NCI-H1048 (cell line): ENCODE data around the gene CYP4V2.
"Not testable (repeated sequence)": the region's sequence is repeated elsewhere in the genome, so short reads cannot be mapped to it uniquely, and the experiment has no call there.

Experiments used
- DNase-seq: peaks from one replicate; lab custom pipeline; 2025; lab: John Stamatoyannopoulos, UW

Gene CYP4V2

GRCh38 chr4:186234367-186234766 lies 43.0 kb downstream of the CYP4V2 start:
- DNase-seq = no peak

- no peak for DNase-seq
Measured at GRCh38 chr4:186236126-186236525, 44.8 kb downstream of the CYP4V2 start.

- DNase-seq = no peak
Measured at GRCh38 chr4:186240452-186240847, 49.1 kb downstream of the CYP4V2 start.

DNA sequence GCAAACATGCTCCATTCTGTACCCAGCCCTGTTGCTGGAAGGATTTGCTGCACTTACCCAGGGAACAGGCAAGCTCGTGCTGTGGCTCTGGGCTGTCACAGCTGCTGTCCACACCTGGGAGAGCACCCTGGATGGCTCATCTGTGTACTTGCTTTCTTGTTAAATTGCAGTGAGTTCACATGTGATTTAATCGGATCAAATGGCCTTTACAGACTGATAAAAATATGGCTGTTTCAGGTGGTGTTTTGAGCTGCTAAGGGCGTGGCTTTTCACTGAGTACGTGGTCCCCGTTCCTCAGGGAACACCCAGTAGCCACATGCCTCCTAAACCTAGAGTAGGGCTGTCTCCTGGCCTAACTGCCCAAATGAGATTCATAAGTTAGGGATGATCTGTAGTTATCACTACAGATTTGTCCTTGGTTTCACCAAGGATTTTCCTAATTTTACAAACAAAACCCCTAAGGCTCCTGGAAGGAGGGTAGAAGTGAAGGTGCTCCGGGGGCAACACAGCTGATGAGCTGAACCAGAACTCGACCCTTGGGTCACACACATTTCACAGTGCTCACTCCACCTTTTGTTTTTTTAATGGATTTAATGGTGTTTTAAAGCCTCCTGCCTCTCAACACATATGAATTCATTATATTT lies 49.6 kb downstream of the CYP4V2 start:
- DNase-seq = no peak

DNA sequence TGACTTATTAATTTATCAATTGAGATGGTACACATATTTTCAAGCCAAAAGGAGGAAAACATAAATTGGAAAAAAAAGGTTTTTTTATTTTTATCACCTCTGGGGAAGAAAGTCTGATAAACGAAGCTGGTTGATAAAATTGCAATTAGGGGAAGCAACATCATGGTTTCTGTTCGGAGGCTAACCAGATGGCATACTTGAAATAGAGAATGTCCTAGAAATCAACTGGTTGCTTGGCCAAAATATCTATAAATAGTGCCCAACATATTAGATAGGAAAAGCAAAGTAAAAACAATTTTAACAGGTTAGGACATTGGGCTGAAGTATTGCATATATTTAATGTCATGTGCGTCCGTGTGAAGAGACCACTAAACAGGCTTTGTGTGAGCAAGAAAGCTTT lies 50.2 kb downstream of the CYP4V2 start:
- no peak for DNase-seq

- DNase-seq = not testable (repeated sequence)
Measured at GRCh38 chr4:186242031-186242430, 50.7 kb downstream of the CYP4V2 start.

- DNase-seq = no peak
Measured at GRCh38 chr4:186243331-186243730, 52.0 kb downstream of the CYP4V2 start.

DNA sequence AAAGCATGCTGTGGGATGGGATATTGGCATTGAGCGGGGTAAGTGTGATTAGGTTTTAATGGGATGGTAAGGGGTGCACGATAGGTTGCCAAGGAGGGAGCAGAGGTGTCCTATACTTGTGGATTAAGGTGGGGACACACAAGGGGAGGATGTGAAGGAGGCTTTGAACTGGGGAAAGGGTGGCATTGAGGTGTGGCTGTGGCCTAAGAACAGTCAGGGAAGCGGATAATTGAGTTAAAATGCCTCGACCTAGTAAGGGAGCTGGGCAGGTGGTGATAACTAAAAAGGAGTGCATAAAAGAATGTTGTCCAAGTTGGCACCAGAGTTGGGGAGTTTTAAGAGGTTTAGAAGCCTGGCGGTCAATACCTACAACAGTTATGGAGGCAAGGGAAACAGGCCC lies 53.5 kb downstream of the CYP4V2 start:
- DNase-seq = no peak

DNA sequence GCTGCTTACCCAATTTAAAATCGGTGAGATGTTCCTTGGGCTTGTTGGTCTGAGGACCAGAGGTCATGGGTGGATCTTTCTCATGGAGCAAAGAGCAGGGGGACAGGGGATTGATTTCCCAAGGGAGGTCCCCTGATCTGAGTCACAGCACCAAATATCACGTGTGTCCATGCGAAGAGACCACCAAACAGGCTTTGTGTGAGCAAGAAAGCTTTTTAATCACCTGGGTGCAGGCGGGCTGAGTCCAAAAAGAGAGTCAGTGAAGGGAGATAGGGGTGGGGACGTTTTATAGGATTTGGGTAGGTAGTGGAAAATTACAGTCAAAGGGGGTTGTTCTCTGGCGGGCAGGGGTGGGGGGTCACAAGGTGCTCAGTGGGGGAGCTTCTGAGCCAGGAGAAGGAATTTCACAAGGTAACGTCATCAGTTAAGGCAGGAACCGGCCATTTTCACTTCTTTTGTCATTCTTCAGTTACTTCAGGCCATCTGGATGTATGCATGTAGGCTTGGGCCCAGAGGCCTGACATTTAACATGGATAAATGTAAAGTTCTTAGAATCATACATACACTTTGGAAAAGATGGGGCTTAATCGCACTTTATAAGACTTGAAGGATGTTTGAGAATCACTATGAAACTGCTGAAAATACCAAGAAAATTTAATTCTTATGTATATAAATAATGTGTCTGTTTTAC lies 55.8 kb downstream of the CYP4V2 start:
- DNase-seq = not testable (repeated sequence)

DNA sequence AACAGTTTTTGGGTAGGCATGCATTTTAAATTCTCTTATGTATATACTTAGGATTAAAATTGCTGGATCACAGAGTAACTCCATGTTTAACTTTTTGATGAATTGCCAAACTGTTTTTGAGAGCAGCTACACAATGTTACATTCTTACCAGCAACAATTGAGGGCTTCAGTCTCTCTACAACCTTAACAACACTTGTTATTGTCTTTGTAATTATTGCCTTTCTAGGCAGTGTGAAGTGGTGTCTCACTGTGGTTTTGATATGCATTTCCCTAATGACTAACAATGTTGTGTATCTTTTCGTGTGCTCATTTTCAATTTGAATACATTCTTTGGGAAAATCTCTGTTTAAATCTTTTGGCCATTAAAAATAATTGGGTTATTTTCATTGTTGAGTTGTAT lies 57.3 kb downstream of the CYP4V2 start:
- DNase-seq = no peak

DNA sequence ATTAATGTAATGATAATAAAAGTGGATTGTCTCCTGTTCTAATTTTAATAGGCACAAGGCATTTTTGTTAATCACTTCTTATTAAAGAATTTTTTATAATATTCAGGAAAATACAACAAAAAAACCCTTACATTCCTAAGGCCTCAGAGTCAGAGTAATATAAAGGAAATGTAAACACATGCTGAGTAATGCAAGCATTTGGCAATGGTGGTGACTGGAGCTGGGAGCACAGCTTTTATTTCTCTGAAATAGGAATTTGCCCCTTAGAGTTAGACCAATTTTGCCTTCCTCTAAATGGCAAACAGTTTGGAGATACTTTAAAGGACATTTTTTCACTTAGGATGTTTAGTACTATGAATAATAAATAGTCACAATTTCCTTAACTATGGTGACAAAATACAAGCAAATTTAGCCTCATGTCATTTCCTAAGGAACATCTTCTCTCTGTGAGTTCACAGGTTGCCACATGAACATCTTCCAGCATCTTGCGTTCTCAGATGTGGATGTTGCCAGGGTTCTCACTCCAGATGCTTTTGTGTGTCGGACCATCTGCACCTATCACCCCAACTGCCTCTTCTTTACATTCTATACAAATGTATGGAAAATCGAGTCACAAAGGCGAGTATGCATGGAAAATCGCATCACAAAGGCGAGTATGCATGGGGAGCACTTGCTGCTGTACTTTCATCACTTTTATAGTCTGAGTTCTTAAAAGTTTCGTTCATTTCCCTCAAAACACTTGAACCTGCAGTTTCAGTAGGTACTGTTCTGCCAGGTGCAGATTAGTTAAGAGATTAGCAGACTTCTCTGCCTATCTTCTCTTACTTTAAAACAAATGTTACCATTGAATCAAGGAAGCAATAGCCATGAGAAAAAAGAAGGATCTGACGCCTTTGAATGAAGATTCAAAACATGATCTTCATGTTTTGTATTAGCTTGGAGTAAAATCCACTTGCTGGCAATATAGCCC lies 58.7 kb downstream of the CYP4V2 start:
- no peak for DNase-seq

- DNase-seq = no peak
Measured at GRCh38 chr4:186250760-186251159, 59.4 kb downstream of the CYP4V2 start.

GRCh38 chr4:186255122-186255521 lies 63.8 kb downstream of the CYP4V2 start:
- DNase-seq = no peak

DNA sequence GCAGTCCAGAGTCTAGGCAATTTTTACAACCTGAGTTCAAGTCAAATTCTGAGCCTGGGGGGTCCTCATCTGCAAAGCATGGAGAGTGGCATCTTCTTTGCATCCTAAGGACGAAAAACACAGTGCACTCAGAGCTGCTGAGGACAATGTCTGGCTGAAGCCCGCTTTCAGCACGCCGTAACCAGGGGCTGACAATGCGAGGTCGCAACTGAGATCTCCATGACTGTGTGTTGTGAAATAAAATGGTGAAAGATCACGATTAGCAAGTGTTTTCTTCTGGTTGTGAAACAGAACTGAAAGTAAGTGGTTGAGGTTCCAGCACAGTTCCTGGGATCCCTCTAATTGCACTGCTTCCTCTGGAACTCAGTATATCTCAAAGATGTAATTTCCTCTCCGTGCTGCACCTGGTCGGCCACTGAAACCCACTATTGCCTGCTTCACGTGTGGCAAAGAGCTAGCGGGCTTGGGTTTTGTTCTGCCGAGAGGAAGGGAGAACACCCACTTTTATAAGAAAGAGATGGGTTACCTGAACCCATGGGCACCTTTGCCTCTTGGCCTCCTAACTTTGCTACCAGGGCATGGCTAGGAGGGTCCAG lies 66.9 kb downstream of the CYP4V2 start:
- no peak for DNase-seq

GRCh38 chr4:186260117-186260503 lies 68.7 kb downstream of the CYP4V2 start:
- no peak for DNase-seq
